Fibroblast of peridontal ligament (primary cell): ENCODE data around the gene C1orf87.

Experiments used
- DNase-seq: peaks from one replicate; pipeline ENCODE4 v3.0.0-alpha.2; 2010; ENCODE audit errors: extremely low read depth

C1orf87 gene

GRCh38 chr1:60073605-60074278, at the start of gene C1orf87:
Gene C1orf87 (minus strand): TSS chr1:60073770. CDS start chr1:60072643, 1,127 bp downstream.
- DNase-seq = no peak

GRCh38 chr1:60118085-60118484, 44.5 kb upstream of the C1orf87 start:
- DNase-seq = no peak

GRCh38 chr1:60114745-60115318, 41.3 kb upstream of the C1orf87 start:
- no peak for DNase-seq

- DNase-seq = no peak
Measured at GRCh38 chr1:60113596-60113995, 40.0 kb upstream of the C1orf87 start.

GRCh38 chr1:60113028-60113427, 39.5 kb upstream of the C1orf87 start:
- no peak for DNase-seq

GRCh38 chr1:60111716-60112115, 38.1 kb upstream of the C1orf87 start:
- no peak for DNase-seq

- DNase-seq = no peak
Measured at GRCh38 chr1:60111118-60111517, 37.5 kb upstream of the C1orf87 start.

GRCh38 chr1:60108196-60108595, 34.6 kb upstream of the C1orf87 start:
- DNase-seq = peak; percentile 15

- no peak for DNase-seq
Measured at GRCh38 chr1:60103186-60103585, 29.6 kb upstream of the C1orf87 start.

GRCh38 chr1:60102267-60103061, 28.9 kb upstream of the C1orf87 start:
- no peak for DNase-seq

GRCh38 chr1:60101516-60101915, 27.9 kb upstream of the C1orf87 start:
- DNase-seq = no peak

- DNase-seq = no peak
Measured at GRCh38 chr1:60091195-60091715, 17.7 kb upstream of the C1orf87 start.

- DNase-seq = no peak
Measured at GRCh38 chr1:60090655-60091054, 17.1 kb upstream of the C1orf87 start.

- peak; percentile 55 for DNase-seq
Measured at GRCh38 chr1:60088620-60089155, 15.1 kb upstream of the C1orf87 start.

GRCh38 chr1:60087681-60088080, 14.1 kb upstream of the C1orf87 start:
- no peak for DNase-seq

- DNase-seq = peak; percentile 47
Measured at GRCh38 chr1:60078182-60078581, 4.6 kb upstream of the C1orf87 start.

GRCh38 chr1:60071296-60071695, 2.3 kb downstream of the C1orf87 start:
- no peak for DNase-seq

GRCh38 chr1:60069691-60070090, 3.9 kb downstream of the C1orf87 start:
- no peak for DNase-seq

- DNase-seq = peak; percentile 93
Measured at GRCh38 chr1:60068393-60069045, 5.1 kb downstream of the C1orf87 start.

- DNase-seq = peak; percentile 61
Measured at GRCh38 chr1:60066001-60066400, 7.6 kb downstream of the C1orf87 start.

GRCh38 chr1:60065199-60065598, 8.4 kb downstream of the C1orf87 start:
- DNase-seq = no peak

GRCh38 chr1:60063561-60063960, 10.0 kb downstream of the C1orf87 start:
- DNase-seq = no peak
